GM18870 (cell line): ENCODE results near the gene MYADML2.
"Not testable (repeated sequence)": the region's sequence is repeated elsewhere in the genome, so short reads cannot be mapped to it uniquely, and the experiment has no call there.

Experiments
- ATAC-seq: cut with Tn5 transposase; IDR thresholded peaks from one replicate; pipeline ENCODE4 v1.9.1; 2021; ENCODE audit warnings: moderate library complexity; ENCODE audit not compliant: unreplicated experiment

Gene MYADML2

GRCh38 chr17:81947189-81947588 lies at the start of gene MYADML2:
Gene MYADML2 (minus strand): TSS chr17:81947233. CDS start chr17:81941741, 5,492 bp downstream.
- no peak for ATAC-seq

- ATAC-seq = no peak
Observed at GRCh38 chr17:81996232-81996756, 49.3 kb upstream of the MYADML2 start.

- no peak for ATAC-seq
Observed at GRCh38 chr17:81995463-81996231, 48.6 kb upstream of the MYADML2 start.

- no peak for ATAC-seq
Observed at GRCh38 chr17:81994593-81995462, 47.8 kb upstream of the MYADML2 start.

GRCh38 chr17:81993729-81994592 lies 46.9 kb upstream of the MYADML2 start:
- no peak for ATAC-seq

GRCh38 chr17:81992306-81993102 lies 45.5 kb upstream of the MYADML2 start:
- no peak for ATAC-seq

GRCh38 chr17:81991684-81992305 lies 44.8 kb upstream of the MYADML2 start:
- ATAC-seq = no peak

GRCh38 chr17:81990836-81991683 lies 44.0 kb upstream of the MYADML2 start:
- ATAC-seq = no peak

GRCh38 chr17:81987161-81987770 lies 40.2 kb upstream of the MYADML2 start:
- no peak for ATAC-seq

- no peak for ATAC-seq
Observed at GRCh38 chr17:81986606-81987005, 39.6 kb upstream of the MYADML2 start.

- no peak for ATAC-seq
Observed at GRCh38 chr17:81984773-81985410, 37.9 kb upstream of the MYADML2 start.

- no peak for ATAC-seq
Observed at GRCh38 chr17:81983639-81984373, 36.8 kb upstream of the MYADML2 start.

GRCh38 chr17:81983011-81983638 lies 36.1 kb upstream of the MYADML2 start:
- no peak for ATAC-seq

- not testable (repeated sequence) for ATAC-seq
Observed at GRCh38 chr17:81981511-81981910, 34.5 kb upstream of the MYADML2 start.

- no peak for ATAC-seq
Observed at GRCh38 chr17:81980707-81981343, 33.8 kb upstream of the MYADML2 start.

- ATAC-seq = no peak
Observed at GRCh38 chr17:81980122-81980521, 33.1 kb upstream of the MYADML2 start.
